Myometrial cell (primary cell): Measurements from ENCODE around the gene HEXB. TPM values are rescaled to one million over a fixed set of nuclear protein-coding genes. Genes with fewer than 3 reads are reported as not detected.

Experiments used
- total RNA-seq: library from RNA; depleted of rRNA; stranded (reverse); fragments of >200 nt; gene quantifications from 2 replicates; pipeline ENCODE4 v1.2.3, GENCODE V29; 2015

HEXB gene
- 195 and 223 TPM in 2 replicates for total RNA-seq

DNA sequence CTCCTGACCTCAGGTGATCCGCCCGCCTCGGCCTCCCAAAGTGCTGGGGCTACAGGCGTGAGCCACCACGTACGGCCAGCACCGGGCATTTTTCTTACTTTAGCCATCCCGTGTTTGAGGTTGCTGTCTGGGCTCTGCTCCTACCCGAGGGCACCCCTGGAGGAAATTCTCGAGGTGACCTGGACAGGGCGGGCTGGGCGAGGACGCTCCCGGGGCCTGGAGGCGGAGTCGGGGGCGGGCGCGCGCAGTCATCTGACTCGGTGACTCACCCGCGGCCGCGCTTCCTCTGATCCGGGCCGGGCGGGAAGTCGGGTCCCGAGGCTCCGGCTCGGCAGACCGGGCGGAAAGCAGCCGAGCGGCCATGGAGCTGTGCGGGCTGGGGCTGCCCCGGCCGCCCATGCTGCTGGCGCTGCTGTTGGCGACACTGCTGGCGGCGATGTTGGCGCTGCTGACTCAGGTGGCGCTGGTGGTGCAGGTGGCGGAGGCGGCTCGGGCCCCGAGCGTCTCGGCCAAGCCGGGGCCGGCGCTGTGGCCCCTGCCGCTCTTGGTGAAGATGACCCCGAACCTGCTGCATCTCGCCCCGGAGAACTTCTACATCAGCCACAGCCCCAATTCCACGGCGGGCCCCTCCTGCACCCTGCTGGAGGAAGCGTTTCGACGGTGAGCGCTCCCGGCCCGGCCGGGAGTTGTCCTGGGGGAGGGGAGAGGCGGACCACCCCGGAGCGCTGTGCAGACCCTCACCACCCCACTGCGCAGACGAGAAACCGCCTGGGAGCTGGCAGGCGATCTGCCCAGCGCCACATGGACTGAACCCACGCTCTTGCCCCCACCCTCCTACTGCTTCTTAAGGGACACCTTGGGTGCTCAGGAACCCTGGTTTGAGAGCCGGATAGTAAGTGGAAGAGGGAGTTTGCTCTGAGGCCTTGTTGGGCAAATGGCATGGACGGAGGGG, at the start of gene HEXB:
Gene HEXB, plus strand, starts transcription at position 334 of the 952 bp plus-strand sequence. Its CDS starts 28 bp downstream, at position 362.

DNA sequence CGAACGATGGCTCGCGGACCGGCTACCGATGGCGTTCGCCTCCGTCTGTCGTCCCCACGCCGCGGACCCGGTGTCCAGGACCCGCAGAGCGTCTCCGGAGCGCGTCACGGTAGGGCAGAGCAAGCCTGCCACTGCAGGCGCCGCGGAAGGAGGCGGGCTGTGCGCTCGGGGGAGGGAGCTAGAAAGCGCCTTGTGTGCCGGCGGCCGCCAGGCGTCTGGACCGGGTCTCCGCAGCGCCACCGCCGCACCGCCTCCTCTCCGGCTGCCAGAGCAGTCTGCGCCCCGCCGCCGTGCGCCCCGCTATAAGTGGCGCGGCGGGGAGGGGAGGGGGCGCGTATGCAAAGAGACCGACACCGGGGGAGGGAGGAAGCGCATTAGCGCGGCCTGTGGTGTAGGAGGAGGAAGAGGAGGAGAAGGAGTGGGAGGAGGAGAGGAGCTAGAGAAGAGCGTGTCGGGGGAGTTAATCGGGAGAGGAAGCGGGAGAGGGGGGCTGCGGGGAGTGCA, 44.5 kb upstream of the HEXB start, which contains the start of gene ENC1:
Gene ENC1, minus strand, starts transcription at position 279 of the 504 bp plus-strand sequence. CDS start 4,243 bp downstream, outside the sequence.

DNA sequence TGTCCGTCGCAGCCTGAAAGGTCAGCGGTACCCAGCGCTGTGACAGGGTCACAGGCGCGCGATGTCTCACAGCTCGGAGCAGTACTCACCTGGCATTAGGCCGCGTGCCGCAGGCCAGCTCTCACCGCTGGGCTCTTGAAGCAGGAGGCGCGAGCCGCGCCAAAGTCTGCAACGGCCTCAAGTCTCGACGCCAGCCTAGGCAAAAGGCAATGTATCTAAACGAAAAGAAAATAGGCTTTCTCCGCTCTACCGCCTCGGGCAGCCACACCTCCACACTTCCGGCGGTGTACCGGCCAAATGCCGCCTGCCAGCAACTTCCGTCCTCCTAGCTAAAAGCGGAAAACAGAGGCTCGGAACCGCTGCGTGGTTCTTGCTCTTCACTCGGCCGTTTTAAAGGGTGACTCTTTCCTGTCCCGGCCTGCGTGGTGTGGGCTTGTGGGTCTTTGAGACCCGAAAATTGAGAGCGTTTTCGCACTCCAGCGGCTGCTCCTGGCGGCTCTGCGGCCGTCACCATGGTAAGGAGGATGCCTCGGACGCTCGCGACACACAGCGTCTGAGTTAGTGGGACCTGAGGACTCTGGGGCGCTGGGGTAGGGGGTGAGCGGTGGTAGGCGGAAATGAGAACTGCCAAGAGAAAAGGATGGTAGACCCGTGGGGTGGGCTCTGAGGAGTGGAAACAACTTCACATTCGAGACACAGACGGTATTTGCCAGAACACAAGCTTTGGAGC, 82.0 kb downstream of the HEXB start, which contains the start of the genes GFM2 and NSA2:
Gene GFM2, minus strand, starts transcription at position 269 of the 730 bp plus-strand sequence. CDS start 3,375 bp downstream, outside the sequence.
Gene NSA2, plus strand, starts transcription at position 401 of the 730 bp plus-strand sequence. Its CDS starts 112 bp downstream, at position 513.

Other genes with a start within 250 kb of the HEXB start
- 11.5 and 21.3 TPM in 2 replicates for gene ENC1, start 44.5 kb upstream of the HEXB start, total RNA-seq
- 28.0 and 31.2 TPM in 2 replicates for gene GFM2, start 81.9 kb downstream of the HEXB start, total RNA-seq
- gene NSA2, start 82.0 kb downstream of the HEXB start, total RNA-seq, result 68.9 and 120 TPM in 2 replicates
- 0.29 and 1.1 TPM in 2 replicates for gene FAM169A, start 181.2 kb downstream of the HEXB start, total RNA-seq